ENCODE results near the gene CHADL.

CHADL gene

DNA sequence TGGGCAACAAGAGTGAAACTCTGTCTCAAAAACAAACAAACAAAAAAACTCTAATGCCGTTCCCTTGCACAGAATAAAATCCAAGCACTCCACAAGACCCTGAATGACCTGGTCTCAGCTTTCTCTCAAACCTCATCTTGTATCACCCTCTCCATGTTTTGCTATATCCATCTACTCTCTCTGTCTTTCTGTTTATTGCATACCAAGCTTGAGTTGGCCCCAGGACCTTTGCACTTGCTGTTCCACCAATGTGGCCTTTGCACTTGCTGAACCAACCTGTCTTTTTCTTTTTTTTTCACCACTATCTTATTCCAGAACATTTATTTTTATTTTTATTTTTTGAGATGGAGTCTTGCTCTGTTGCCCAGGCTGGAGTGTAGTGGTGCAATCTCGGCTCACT lies 37.6 kb downstream of the CHADL start:
- Histone ChIP-seq H3K9me3 (ENCODE audit: control insufficient read depth, insufficient read depth, low read depth, low read length) (no peaks in the 10 kb centered on the region), H3K4me3 (ENCODE audit: low read depth, low read length) (no peak overlapping the region), H3K36me3 (ENCODE audit: control insufficient read depth in 2 of 2, insufficient read depth in 1 of 2, low read length in 2 of 2) (peaks cover 4 to 7% of the 10 kb centered on the region in 2 experiments; a peak in 2 of 3 replicates), H3K27ac (ENCODE audit: extremely low read depth, low read depth, low read length) (no peak overlapping the region), H3K4me1 (ENCODE audit: control insufficient read depth, insufficient read depth, low read length) (0 out of 2 replicates have a peak, but pooled peaks cover 2% of the 10 kb centered on the region)
- ChIA-PET POLR2A (no interaction called here), CTCF (no interaction called here)
- TF ChIP-seq, protein P1, sequence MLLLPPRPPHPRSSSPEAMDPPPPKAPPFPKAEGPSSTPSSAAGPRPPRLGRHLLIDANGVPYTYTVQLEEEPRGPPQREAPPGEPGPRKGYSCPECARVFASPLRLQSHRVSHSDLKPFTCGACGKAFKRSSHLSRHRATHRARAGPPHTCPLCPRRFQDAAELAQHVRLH (tag by site-specific recombination; IDR thresholded peaks at IDR 0.05), result peak; percentile 21; the same call in 1 of the 2 replicates
- TF ChIP-seq ZSCAN16 (tag by site-specific recombination; IDR thresholded peaks at IDR 0.05) (no peak), ZNF623 (tag by site-specific recombination; IDR thresholded peaks at IDR 0.05) (peak; percentile 99)
- TF ChIP-seq, protein P2, sequence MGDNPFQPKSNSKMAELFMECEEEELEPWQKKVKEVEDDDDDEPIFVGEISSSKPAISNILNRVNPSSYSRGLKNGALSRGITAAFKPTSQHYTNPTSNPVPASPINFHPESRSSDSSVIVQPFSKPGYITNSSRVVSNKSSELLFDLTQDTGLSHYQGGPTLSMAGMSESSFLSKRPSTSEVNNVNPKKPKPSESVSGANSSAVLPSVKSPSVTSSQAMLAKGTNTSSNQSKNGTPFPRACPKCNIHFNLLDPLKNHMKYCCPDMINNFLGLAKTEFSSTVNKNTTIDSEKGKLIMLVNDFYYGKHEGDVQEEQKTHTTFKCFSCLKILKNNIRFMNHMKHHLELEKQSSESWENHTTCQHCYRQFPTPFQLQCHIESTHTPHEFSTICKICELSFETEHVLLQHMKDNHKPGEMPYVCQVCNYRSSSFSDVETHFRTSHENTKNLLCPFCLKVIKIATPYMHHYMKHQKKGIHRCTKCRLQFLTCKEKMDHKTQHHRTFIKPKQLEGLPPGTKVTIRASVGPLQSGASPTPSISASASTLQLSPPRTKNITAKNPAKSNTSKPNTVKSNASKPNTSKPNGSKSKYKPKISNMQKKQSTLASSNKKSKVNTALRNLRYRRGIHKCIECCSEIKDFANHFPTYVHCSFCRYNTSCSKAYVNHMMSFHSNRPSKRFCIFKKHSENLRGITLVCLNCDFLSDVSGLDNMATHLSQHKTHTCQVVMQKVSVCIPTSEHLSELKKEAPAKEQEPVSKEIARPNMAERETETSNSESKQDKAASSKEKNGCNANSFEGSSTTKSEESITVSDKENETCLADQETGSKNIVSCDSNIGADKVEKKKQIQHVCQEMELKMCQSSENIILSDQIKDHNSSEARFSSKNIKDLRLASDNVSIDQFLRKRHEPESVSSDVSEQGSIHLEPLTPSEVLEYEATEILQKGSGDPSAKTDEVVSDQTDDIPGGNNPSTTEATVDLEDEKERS (tag by site-specific recombination; IDR thresholded peaks at IDR 0.05), result 0 out of 2 replicates have a peak, but pooled peaks have one; percentile 22

DNA sequence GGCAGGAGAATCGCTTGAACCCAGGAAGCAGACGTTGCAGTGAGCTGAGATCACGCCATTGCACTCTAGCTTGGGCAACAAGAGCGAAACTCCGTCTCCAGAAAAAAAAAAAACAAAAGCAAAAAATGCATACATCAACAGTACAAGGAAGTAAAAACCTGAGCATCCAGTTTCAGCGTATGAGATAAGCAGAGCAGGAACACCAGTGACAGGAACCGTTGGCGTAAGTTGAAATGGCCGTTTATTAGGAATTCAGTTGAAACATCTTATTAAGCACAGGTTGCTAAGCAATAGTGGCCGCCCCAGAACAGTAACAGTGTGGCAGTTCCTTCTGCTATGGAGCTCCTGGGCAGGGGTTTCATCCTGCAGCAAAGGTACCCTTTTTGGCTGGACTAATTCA lies 39.6 kb downstream of the CHADL start:
- 0 out of 2 replicates have a peak, but pooled peaks cover 4% of the 10 kb centered on the region for H3K4me1 ChIP-seq (ENCODE audit: control insufficient read depth, insufficient read depth, low read length)
- H3K27ac ChIP-seq (ENCODE audit: extremely low read depth, low read depth, low read length), result no peak overlapping the region
- H3K4me3 ChIP-seq (ENCODE audit: low read depth, low read length), result no peak overlapping the region
- no peaks in the 10 kb centered on the region for H3K9me3 ChIP-seq (ENCODE audit: control insufficient read depth, insufficient read depth, low read depth, low read length)
- CTCF ChIA-PET, result no interaction called here
- no peaks in the 10 kb centered on the region; a peak in 1 of 3 replicates for H3K36me3 ChIP-seq (ENCODE audit: control insufficient read depth in 2 of 2, insufficient read depth in 1 of 2, low read length in 2 of 2)
- POLR2A ChIA-PET, result no interaction called here
- TF ChIP-seq ZNF354C (tag by site-specific recombination; IDR thresholded peaks at IDR 0.05; ENCODE audit: borderline replicate concordance, low read depth) (no peak), GLIS2 (tag by site-specific recombination; IDR thresholded peaks at IDR 0.05) (no peak)
- TF ChIP-seq, protein P3, sequence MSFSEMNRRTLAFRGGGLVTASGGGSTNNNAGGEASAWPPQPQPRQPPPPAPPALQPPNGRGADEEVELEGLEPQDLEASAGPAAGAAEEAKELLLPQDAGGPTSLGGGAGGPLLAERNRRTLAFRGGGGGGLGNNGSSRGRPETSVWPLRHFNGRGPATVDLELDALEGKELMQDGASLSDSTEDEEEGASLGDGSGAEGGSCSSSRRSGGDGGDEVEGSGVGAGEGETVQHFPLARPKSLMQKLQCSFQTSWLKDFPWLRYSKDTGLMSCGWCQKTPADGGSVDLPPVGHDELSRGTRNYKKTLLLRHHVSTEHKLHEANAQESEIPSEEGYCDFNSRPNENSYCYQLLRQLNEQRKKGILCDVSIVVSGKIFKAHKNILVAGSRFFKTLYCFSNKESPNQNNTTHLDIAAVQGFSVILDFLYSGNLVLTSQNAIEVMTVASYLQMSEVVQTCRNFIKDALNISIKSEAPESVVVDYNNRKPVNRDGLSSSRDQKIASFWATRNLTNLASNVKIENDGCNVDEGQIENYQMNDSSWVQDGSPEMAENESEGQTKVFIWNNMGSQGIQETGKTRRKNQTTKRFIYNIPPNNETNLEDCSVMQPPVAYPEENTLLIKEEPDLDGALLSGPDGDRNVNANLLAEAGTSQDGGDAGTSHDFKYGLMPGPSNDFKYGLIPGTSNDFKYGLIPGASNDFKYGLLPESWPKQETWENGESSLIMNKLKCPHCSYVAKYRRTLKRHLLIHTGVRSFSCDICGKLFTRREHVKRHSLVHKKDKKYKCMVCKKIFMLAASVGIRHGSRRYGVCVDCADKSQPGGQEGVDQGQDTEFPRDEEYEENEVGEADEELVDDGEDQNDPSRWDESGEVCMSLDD (tag by site-specific recombination; IDR thresholded peaks at IDR 0.05), result no peak

DNA sequence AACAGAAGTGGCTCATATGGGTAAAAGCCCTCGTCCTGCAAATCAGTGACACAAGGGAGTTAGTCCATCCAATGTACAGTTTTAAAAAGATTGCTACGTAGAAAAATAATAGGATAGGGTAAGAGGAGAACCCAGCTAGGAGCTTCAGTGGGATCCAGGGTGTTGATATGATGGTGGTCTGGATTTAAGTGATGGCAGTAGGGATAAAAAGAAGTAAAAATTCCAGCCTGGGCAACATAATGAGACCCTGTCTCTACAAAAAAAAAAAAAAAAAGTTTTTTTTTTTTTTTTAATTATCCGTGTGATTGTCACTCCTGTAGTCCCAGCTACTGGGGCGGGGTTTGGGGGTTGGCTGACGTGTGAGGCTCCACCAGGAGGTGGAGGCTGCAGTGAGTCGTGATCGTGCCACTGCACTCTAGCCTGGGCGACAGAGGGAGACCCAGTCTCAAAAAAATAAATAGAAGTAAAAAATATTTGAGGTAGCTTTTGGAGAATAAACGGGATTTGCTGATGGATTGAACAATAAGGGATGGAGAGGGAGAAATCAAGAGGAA lies 42.6 kb downstream of the CHADL start:
- H3K36me3 ChIP-seq (ENCODE audit: control insufficient read depth in 2 of 2, insufficient read depth in 1 of 2, low read length in 2 of 2), result no peaks in the 10 kb centered on the region; a peak in 1 of 3 replicates
- ChIA-PET POLR2A (interaction anchor here (0.6 to 1.4 kb wide), 7 partner anchors 9 to 249 kb away, joined by 3 to 7 read pairs (median 3); partner anchors contain the start of genes RBX1, TEF and TOB2), CTCF (interaction anchor here (0.8 to 3.1 kb wide), 4 partner anchors 10 to 275 kb away, joined by 3 to 7 read pairs (median 4); no protein-coding TSS in a partner anchor)
- H3K4me1 ChIP-seq (ENCODE audit: control insufficient read depth, insufficient read depth, low read length), result 0 out of 2 replicates have a peak, but pooled peaks cover 2% of the 10 kb centered on the region
- no peaks in the 10 kb centered on the region for H3K9me3 ChIP-seq (ENCODE audit: control insufficient read depth, insufficient read depth, low read depth, low read length)
- TF ChIP-seq, protein P4, sequence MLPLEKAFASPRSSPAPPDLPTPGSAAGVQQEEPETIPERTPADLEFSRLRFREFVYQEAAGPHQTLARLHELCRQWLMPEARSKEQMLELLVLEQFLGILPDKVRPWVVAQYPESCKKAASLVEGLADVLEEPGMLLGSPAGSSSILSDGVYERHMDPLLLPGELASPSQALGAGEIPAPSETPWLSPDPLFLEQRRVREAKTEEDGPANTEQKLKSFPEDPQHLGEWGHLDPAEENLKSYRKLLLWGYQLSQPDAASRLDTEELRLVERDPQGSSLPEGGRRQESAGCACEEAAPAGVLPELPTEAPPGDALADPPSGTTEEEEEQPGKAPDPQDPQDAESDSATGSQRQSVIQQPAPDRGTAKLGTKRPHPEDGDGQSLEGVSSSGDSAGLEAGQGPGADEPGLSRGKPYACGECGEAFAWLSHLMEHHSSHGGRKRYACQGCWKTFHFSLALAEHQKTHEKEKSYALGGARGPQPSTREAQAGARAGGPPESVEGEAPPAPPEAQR (tag by site-specific recombination; IDR thresholded peaks at IDR 0.05), result no peak
- TF ChIP-seq SP2 (tag by site-specific recombination; IDR thresholded peaks at IDR 0.05) (peak; percentile 49), ZNF335 (tag by site-specific recombination; conservative IDR thresholded peaks at IDR 0.05) (peak; percentile 53)
- TF ChIP-seq, protein P5, sequence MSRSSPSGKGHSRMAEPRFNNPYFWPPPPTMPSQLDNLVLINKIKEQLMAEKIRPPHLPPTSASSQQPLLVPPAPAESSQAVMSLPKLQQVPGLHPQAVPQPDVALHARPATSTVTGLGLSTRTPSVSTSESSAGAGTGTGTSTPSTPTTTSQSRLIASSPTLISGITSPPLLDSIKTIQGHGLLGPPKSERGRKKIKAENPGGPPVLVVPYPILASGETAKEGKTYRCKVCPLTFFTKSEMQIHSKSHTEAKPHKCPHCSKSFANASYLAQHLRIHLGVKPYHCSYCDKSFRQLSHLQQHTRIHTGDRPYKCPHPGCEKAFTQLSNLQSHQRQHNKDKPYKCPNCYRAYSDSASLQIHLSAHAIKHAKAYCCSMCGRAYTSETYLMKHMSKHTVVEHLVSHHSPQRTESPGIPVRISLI (tag by site-specific recombination; IDR thresholded peaks at IDR 0.05), result peak; percentile 34; the same call in 1 of the 2 replicates
- H3K4me3 ChIP-seq (ENCODE audit: low read depth, low read length), result peak overlapping the region; percentile 84
- no peak overlapping the region; the same call in 1 of the 2 replicates for H3K27ac ChIP-seq (ENCODE audit: extremely low read depth, low read depth, low read length)

Data from HEK293 (cell line).